ENCODE results near the gene TBC1D21.

Gene TBC1D21

GRCh38 chr15:73912030-73912596 is 38.7 kb downstream of the TBC1D21 start:
- no peak for DNase-seq

DNA sequence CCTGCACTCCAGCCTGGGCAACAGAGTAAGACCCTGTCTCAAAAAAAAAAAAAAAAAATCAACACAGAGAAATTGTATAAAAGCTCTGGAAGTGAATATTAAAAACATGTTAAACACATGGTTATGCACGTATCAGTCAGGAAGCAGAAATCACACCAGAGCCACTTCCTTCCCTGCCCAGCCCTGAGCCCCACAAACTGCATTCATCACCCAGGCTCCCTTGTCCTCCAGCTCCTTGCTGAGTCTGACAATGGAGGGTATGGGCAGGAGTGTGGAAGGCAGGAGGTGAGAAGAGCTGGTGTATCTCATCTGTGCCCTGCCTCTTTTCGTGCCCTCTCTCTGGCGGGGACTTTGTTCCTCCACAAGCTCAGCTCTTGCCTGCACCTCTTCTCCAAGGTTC is 40.8 kb downstream of the TBC1D21 start:
- DNase-seq, result no peak

GRCh38 chr15:73915082-73915481 is 41.7 kb downstream of the TBC1D21 start:
- DNase-seq, result no peak

DNA sequence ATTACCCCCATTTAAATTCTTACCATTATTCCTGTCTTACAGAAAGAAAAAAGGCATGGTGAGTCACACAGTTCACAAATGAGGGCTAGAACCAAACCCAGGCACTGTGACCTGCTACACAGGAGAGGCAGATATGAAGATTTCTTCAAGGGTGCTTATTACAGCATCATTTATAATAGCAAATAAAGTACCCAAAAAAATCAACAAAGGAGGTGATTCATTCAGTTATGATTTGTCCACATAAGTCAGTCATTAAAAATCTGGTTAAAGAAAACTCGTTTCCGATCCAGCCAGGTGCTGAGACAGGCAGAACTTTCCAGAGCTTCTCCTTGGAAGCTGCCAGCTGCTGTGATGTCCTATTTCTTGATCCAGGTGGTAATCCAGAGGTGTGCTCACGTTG is 45.4 kb downstream of the TBC1D21 start:
- no peak for DNase-seq

GRCh38 chr15:73919706-73920105 is 46.3 kb downstream of the TBC1D21 start:
- no peak for DNase-seq

- no peak for DNase-seq
Observed at GRCh38 chr15:73921254-73921925, 48.0 kb downstream of the TBC1D21 start.

GRCh38 chr15:73922186-73923151 is 49.1 kb downstream of the TBC1D21 start:
- DNase-seq, result no peak

DNA sequence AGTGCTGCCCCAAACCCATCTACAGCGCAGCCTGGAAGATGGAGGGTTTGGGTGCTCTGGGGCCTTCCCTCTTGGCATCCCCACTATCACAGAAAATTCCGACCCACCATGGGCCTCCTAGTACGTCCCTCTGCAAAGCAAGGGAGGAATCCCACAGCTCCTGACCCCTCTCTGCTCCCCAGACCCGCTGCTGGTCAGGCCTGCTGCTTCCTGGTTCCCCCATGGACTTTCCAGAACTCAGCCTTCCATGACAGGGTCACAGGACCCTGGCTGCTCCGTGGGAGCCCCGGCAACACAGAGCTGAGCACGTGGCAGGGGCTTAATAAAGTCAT is 49.8 kb downstream of the TBC1D21 start:
- DNase-seq, result no peak

DNA sequence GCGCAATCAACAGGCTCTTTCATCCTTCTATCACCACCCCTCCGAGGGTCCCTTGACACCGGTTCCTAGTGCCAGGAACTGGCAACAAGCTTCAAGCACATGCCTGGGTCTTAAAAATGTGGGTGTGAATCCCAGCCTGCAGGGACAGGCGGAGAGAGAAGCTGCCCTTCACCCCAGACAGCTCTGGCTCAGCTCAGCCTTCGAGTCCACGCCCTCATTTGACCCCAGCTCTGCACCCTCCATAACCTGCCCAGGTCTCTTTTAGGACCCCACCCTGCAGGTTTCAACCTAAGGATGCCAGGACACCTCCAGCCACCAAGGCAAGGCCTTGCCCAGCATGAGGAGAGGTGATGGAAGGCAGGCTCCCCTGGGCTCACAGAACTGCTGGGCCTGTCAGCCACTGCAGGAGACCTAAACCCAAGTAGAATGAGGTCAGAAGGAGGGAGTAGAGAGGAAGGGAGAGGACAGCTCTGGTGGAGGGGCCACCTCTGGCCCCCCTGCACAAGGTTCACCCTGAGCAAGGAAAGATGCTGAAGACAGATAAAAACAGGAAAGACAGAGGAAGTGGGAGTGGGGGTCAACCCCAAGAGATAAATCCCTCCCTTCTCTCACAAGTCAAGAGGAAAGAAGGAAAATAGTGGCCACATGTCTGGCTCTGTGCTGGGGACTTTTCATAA is 50.3 kb downstream of the TBC1D21 start:
- DNase-seq, result no peak

DNA sequence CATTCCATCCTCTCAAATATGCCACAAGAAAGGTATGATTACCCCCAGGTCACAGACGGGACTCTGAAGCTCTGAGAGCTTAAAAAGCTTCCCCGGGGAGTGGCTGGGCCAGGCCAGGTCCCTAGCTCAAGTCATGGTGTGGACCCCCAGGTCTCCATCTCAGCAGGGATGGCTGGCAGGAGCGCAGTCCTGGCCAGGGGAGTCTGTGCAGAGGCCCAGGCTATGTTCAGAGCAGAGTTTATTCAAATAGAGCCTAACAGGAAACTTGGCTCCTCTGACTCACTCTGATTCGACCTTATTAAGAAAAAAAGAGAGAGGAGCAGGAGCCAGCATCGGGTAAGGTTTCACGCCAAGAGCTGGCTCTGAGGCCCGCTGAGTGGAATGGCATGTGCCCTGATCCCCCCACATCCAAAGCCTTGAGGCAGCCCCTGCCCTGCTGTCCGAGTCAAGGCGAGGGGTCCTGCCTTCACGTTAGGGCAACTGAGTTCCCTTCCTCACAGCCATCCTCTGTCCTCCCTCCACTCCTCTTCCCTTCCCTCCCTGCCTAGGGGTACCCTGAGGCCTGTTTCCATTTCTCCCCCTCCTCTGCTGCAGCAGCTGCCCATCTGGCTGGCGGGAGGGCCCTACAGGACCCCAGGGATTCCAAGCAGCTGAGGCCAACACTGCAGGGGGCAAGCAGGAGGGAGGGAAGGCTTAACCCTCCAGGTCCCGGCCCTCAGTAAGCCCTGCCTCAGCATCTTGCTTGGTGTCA is 51.0 kb downstream of the TBC1D21 start:
- DNase-seq, result no peak

- DNase-seq, result no peak
Observed at GRCh38 chr15:73925848-73926218, 52.5 kb downstream of the TBC1D21 start.

- peak; percentile 18 for DNase-seq
Observed at GRCh38 chr15:73926219-73927002, 53.0 kb downstream of the TBC1D21 start, which contains the start of gene LOXL1. Gene LOXL1 (plus strand): TSS chr15:73926462. CDS start chr15:73926784, 322 bp downstream.

GRCh38 chr15:73927003-73927475 is 53.7 kb downstream of the TBC1D21 start:
- DNase-seq, result no peak

DNA sequence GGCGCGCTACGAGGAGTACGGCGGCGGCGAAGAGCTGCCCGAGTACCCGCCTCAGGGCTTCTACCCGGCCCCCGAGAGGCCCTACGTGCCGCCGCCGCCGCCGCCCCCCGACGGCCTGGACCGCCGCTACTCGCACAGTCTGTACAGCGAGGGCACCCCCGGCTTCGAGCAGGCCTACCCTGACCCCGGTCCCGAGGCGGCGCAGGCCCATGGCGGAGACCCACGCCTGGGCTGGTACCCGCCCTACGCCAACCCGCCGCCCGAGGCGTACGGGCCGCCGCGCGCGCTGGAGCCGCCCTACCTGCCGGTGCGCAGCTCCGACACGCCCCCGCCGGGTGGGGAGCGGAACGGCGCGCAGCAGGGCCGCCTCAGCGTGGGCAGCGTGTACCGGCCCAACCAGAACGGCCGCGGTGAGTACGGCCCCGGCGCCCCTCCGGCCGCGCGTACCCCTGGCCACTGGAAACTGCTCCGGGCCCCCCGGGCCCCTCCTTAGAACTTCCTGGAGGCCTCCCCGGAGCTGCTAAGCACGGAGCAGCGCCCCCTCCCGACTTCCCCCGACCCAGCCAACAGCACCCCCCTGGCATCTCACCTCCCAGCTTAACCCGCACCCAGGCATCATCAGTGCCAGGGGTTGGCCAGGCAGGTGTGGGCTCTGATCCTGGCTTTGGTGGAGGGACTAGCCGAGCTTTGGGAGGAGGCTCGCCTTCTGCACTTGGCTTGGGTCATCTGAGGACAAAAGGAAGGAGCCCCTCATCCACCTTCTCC is 54.3 kb downstream of the TBC1D21 start:
- DNase-seq, result peak; percentile 10

DNA sequence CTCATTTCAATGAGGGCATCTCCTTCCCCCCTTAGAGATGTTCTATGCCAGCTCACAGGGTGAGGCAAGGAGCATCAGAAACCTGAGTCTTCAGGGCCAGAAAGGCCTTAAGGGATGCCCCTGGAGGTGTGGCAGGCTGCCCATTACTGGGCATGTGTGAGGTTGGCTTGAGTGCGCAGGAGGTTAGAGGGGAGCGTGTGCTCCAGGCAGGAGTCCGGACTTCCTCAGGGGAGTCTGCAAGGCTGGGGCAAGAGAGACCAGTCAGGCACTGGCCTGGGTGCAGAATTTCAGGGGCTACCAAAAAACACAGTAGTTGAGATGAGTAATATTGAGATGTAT is 54.8 kb downstream of the TBC1D21 start:
- DNase-seq, result peak; percentile 4

DNA sequence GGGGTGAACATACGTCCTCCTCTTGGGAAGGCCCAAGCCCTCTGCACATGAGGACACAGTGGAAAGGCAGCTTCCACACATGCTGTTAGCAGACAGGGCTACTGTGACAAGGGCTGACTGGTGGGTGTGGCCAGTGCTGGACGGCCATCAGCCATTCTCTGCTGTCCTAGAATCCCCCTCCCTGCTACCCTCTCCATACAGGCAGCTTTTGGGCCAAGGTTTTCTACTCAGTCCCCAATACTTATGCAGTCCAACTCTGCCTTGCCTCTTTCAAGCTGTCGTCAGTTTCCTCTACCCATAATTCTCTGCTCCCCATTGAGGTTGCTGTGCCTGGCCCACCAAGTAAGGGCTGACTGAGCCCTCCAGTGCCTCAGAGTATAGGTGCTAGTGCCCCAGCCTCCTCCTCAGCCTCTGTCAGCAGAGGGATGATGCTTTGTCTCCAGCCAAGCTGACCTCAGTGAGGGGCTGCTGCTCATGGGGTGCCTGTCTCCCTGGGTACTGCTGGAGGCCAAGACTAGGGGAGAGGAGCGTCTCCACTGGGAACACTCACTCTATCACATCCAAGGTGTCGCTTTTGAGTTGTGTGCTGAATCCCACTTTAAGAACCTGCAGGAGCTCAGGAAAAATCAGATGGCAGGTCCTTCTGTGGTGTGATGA is 55.7 kb downstream of the TBC1D21 start:
- DNase-seq, result no peak

- no peak for DNase-seq
Observed at GRCh38 chr15:73930371-73930770, 57.0 kb downstream of the TBC1D21 start.

DNA sequence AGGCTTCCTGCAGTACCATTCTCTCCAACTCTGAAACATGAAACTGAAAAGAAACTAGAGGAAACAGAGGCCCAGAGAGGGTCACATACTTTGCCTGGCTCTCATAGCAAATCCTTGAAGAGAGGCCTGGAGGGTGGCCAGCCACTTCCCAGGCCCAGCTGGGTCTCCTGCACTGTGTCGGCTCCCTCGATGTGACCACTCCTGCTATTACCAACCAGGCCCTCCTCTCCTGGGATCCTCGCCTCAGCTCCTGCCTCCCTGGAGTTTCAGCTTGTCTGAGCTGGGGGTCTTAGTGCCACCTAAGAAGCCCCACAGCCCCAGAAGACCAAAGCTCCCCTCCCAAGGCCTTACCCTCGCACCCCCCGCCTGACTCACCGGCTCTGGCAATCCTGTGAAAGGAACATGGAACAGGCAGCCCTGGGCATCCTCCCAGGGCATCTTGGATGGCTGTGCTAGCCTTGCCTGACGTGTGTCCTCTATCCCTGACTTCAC is 57.5 kb downstream of the TBC1D21 start:
- no peak for DNase-seq

DNA sequence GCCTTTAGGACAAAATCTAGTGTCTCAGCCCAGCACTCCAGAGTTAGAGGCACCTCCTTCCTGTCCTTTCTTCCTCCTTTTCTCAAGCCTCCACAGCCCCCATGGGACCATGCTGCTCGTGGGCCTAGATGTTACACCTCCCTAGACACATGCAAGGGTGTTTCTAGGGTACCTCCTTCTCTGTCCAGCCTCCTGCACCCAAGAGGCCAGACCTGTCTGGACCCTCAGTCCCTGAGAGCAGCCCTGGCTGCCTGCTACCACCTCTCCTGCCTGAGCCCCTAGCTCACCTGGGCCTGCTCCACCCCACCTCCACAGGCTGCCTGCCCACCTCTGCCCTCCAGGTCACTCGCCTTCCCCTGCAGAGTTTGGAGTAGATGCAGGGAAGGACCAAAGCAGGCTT is 58.1 kb downstream of the TBC1D21 start:
- DNase-seq, result no peak
